HepG2 (cell line): ENCODE data around the gene LCN2. TPM values are rescaled to one million over a fixed set of nuclear protein-coding genes. Genes with fewer than 3 reads are reported as not detected.

Experiments used
- ATAC-seq: fragments of 200-7000 bp; cut with Tn5 transposase; 3 replicates; pipeline ENCODE4 v1.9.1; 2020; ENCODE audit warnings: mild to moderate bottlenecking, moderate library complexity
- BruUV-seq: library from RNA; stranded (reverse); fragments of 400-500 nt; replicated peaks from 2 replicates; lab custom pipeline; 2021; lab: Mats Ljungman, UMichigan
- CTCF ChIA-PET: fragments of 300-600 bp; formaldehyde crosslinking; extraction: SDS; loops from one replicate; lab custom pipeline; 2021; ENCODE audit warnings: low total read pairs, inconsistent platforms, low intra/inter-chr PET ratio; lab: Yijun Ruan, JAX
- POLR2A ChIA-PET: fragments of 350-600 bp; sonication (Branson Sonifier 250); formaldehyde crosslinking; loops from one replicate; lab custom pipeline; 2020; ENCODE audit warnings: antibody characterized with exemption, inconsistent platforms; lab: Yijun Ruan, JAX
- DNase-seq: peaks from one replicate; pipeline ENCODE4 v3.0.0-alpha.2; 2015; ENCODE audit warnings: low spot score
- FAIRE-seq: peaks from 3 replicates; lab custom pipeline; 2011; peaks lifted over from hg19 to GRCh38; lab: Jason Lieb, UNC
- H2AFZ ChIP-seq: one replicate; pipeline ENCODE4 v1.6.1; 2011; ENCODE audit warnings: low read length, inconsistent platforms
- H3K27ac ChIP-seq: fragments of 300-600 bp; 3 replicates; pipeline ENCODE4 v1.8.0; 2011; ENCODE audit warnings: mixed run types, mild to moderate bottlenecking, mixed read lengths, low read length, inconsistent platforms; ENCODE audit not compliant: insufficient read depth; ENCODE audit errors: extremely low read length
- H3K27me3 ChIP-seq, 2 experiments: fragments of 200-600 bp in 1 of 2; 2 replicates in 1 of 2; 3 replicates in 1 of 2; pipeline versions ENCODE4 v1.6.0 to v1.8.0; 2011; ENCODE audit warnings: low read length in 2 of 2, mild to moderate bottlenecking in 2 of 2, moderate library complexity in 2 of 2, inconsistent platforms in 1 of 2; ENCODE audit not compliant: insufficient read depth in 2 of 2, control insufficient read depth in 1 of 2
- H3K36me3 ChIP-seq, 2 experiments: fragments of 200-600 bp in 1 of 2; replicated peaks in 1 of 2; 2 replicates in 1 of 2; 3 replicates in 1 of 2; pipeline versions ENCODE4 v1.5.1 to v1.8.0; 2011; ENCODE audit warnings: low read length in 2 of 2, inconsistent platforms in 1 of 2; ENCODE audit not compliant: insufficient read depth in 2 of 2, control insufficient read depth in 1 of 2
- H3K4me1 ChIP-seq: 2 replicates; pipeline ENCODE4 v1.5.1; 2012; ENCODE audit warnings: low read length, inconsistent platforms; ENCODE audit not compliant: insufficient read depth
- H3K4me2 ChIP-seq: 2 replicates; pipeline ENCODE4 v1.6.0; 2011; ENCODE audit warnings: low read depth, low read length, inconsistent platforms
- H3K4me3 ChIP-seq, 3 experiments: fragments of 200-600 bp in 1 of 3; sonication (generic), shearing (Covaris generic) in 1 of 3; replicated peaks in 1 of 3; 2 replicates each; pipeline ENCODE4 v1.5.1; 2011 to 2016; ENCODE audit warnings: low read length in 3 of 3, inconsistent platforms in 2 of 3, low read depth in 2 of 3, mild to moderate bottlenecking in 2 of 3, control low read depth in 1 of 3, mixed read lengths in 1 of 3; ENCODE audit not compliant: insufficient read depth in 1 of 3
- H3K79me2 ChIP-seq: one replicate; pipeline ENCODE4 v1.6.1; 2011; ENCODE audit warnings: low read length, inconsistent platforms; ENCODE audit not compliant: insufficient read depth
- H3K9ac ChIP-seq: 2 replicates; pipeline ENCODE4 v1.6.0; 2011; ENCODE audit warnings: mild to moderate bottlenecking, low read depth, low read length, inconsistent platforms; ENCODE audit not compliant: insufficient read depth
- H3K9me3 ChIP-seq: 2 replicates; pipeline ENCODE4 v1.5.1; 2012; ENCODE audit warnings: mild to moderate bottlenecking, low read length
- H4K20me1 ChIP-seq: 2 replicates; pipeline ENCODE4 v1.6.0; 2011; ENCODE audit warnings: inconsistent platforms, mild to moderate bottlenecking, low read length, moderate library complexity; ENCODE audit not compliant: insufficient read depth
- DR1 ChIP-seq: sonication (generic); formaldehyde crosslinking; IDR thresholded peaks from 2 replicates; pipeline ENCODE4 v1.8.0; 2021; ENCODE audit warnings: mild to moderate bottlenecking, missing genetic modification reagents, inconsistent platforms
- GABPA ChIP-seq, 2 experiments: IDR thresholded peaks; 2 replicates each; pipeline ENCODE4 v1.6.1; 2011 to 2016; ENCODE audit warnings: low read depth in 2 of 2, low read length in 1 of 2, missing biosample characterization in 1 of 2, missing genetic modification characterization in 1 of 2
- MYC ChIP-seq: sonication (generic); formaldehyde crosslinking; IDR thresholded peaks from 2 replicates; pipeline ENCODE4 v1.9.0; 2021; ENCODE audit warnings: missing genetic modification reagents, borderline replicate concordance
- PATZ1 ChIP-seq: sonication (generic); formaldehyde crosslinking; IDR thresholded peaks from 2 replicates; pipeline ENCODE4 v1.4.0; 2020; ENCODE audit warnings: missing genetic modification reagents
- SAP130 ChIP-seq: IDR thresholded peaks from 2 replicates; pipeline ENCODE4 v1.6.1; 2016; ENCODE audit warnings: low read depth
- SNAPC2 ChIP-seq: sonication (generic); formaldehyde crosslinking; IDR thresholded peaks from 2 replicates; pipeline ENCODE4 v1.8.1; 2022; ENCODE audit warnings: mild to moderate bottlenecking, missing genetic modification reagents
- SP1 ChIP-seq, 2 experiments: fragments of 450-650 bp in 1 of 2; sonication (generic) in 1 of 2; formaldehyde crosslinking in 1 of 2; IDR thresholded peaks; 2 replicates each; pipeline versions ENCODE4 v1.4.0 to v1.6.1; 2016 to 2020; ENCODE audit warnings: missing genetic modification reagents in 1 of 2
- SRSF1 ChIP-seq: fragments of 200-400 bp; formaldehyde crosslinking; optimal IDR thresholded peaks from 2 replicates; pipeline ENCODE3; 2017; ENCODE audit warnings: mild to moderate bottlenecking, low read depth, low read length, moderate library complexity
- TBX2 ChIP-seq: sonication (generic); formaldehyde crosslinking; IDR thresholded peaks from 2 replicates; pipeline ENCODE4 v1.5.0; 2020; ENCODE audit warnings: missing genetic modification reagents, mild to moderate bottlenecking, borderline replicate concordance
- ZBTB21 ChIP-seq: sonication (generic); formaldehyde crosslinking; IDR thresholded peaks from 2 replicates; pipeline ENCODE4 v1.4.0; 2020; ENCODE audit warnings: missing genetic modification reagents
- ZFP62 ChIP-seq: sonication (generic); formaldehyde crosslinking; IDR thresholded peaks from 2 replicates; pipeline ENCODE4 v1.4.0; 2020; ENCODE audit warnings: missing genetic modification reagents
- ZMYM3 ChIP-seq: sonication (generic); formaldehyde crosslinking; IDR thresholded peaks from 2 replicates; pipeline ENCODE4 v1.5.1; 2020; ENCODE audit warnings: mild to moderate bottlenecking, missing genetic modification reagents
- ZNF224 ChIP-seq: sonication (generic); formaldehyde crosslinking; IDR thresholded peaks from 2 replicates; pipeline ENCODE4 v1.5.0; 2020; ENCODE audit warnings: mild to moderate bottlenecking, missing genetic modification reagents
- ZNF44 ChIP-seq: sonication (generic); formaldehyde crosslinking; IDR thresholded peaks from 2 replicates; pipeline ENCODE4 v1.5.1; 2020; ENCODE audit warnings: mild to moderate bottlenecking, missing genetic modification reagents
- WGBS: methylation state at CpG from one replicate; pipeline ENCODE4 v1.1.6; 2017; ENCODE audit warnings: low lambda C conversion rate; 5-methylcytosine and 5-hydroxymethylcytosine counted together
- in situ Hi-C: cut with HindIII; loops from 2 replicates; pipeline ENCODE4 v1.10.0; 2017; ENCODE audit warnings: low pct_unique_long_range_greater_than_20kb; ENCODE audit not compliant: extremely low pct_ligation_motif_present
- intact Hi-C: fragments of 100-400 bp; cut with micrococcal nuclease; formaldehyde crosslinking; loops from one replicate; pipeline ENCODE4 v1.10.0; 2022; ENCODE audit not compliant: unreplicated experiment
- polyA plus RNA-seq, 8 experiments: library from polyadenylated mRNA; depleted of rRNA in 3 of 8; stranded (reverse) in 7 of 8; unstranded in 1 of 8; fragments of >200 nt; fragmentation: Illumina TruSeq in 4 of 8; extraction: Trizol in 4 of 8; gene quantifications; 2 replicates each; pipeline versions ENCODE4 v1.2.1 to v1.2.3, GENCODE V29; 2011 to 2016; ENCODE audit warnings: low read depth in 4 of 8, missing spikeins in 1 of 8, mixed read lengths in 1 of 8; ENCODE audit not compliant: insufficient read depth in 1 of 8
- total RNA-seq, 5 experiments: library from RNA; depleted of rRNA; stranded (reverse); fragments of >200 nt; fragmentation: Illumina TruSeq; extraction: Trizol; gene quantifications; 2 replicates each; pipeline ENCODE4 v1.2.3, GENCODE V29; 2016; ENCODE audit warnings: low read depth in 1 of 5
- TF ChIP-seq, protein P1 (sequence below): sonication (generic); formaldehyde crosslinking; IDR thresholded peaks from 2 replicates; pipeline ENCODE4 v1.5.1; 2020; ENCODE audit warnings: missing genetic modification reagents, mild to moderate bottlenecking, borderline replicate concordance
- TF ChIP-seq, protein P2 (sequence below): sonication (generic); formaldehyde crosslinking; IDR thresholded peaks from 2 replicates; pipeline ENCODE4 v1.5.1; 2020; ENCODE audit warnings: missing genetic modification reagents, mild to moderate bottlenecking, borderline replicate concordance
- TF ChIP-seq, protein P3 (sequence below): fragments of 450-650 bp; IDR thresholded peaks from 2 replicates; pipeline ENCODE4 v1.6.1; 2017; ENCODE audit warnings: mild to moderate bottlenecking

LCN2 gene
- total and polyA plus RNA-seq, 2 of the 13 experiments (the other 11 are each of a cell fraction or from before 2014, with no cell fraction given): 0.38 to 1.4 TPM

DNA sequence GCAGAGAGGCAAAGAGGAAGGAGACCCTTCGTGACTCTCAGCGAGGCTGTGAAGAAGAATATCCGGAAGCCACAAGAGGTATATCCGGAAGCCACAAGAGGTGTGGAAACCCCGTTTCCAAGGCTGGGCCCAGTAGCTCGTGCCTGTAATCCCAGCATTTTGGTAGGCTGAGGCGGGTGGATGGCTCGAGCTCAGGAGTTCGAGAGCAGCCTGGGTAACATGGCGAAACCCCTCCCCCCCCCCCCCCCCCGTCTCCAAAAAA, 10.2 kb downstream of the LCN2 start:
- in situ Hi-C loops: no loop called here
- Histone ChIP-seq H3K9me3 (no peaks in the 10 kb centered on the region), H3K9ac (peak overlapping the region; percentile 75), H3K4me2 (peak overlapping the region; percentile 95), H3K4me1 (peaks cover 16% of the 10 kb centered on the region), H3K27me3 (0 out of 5 replicates have a peak, but pooled peaks cover 0 to 3% of the 10 kb centered on the region in 2 experiments), H3K27ac (peak overlapping the region; percentile 71), H2AFZ (peak overlapping the region; percentile 36), H3K4me3 (peak overlapping the region; percentile 47 to 72 (median 62)), H3K79me2 (no peaks in the 10 kb centered on the region), H3K36me3 (peaks cover 4 to 17% of the 10 kb centered on the region in 2 experiments; a peak in 4 of 5 replicates), H4K20me1 (no peaks in the 10 kb centered on the region)
- intact Hi-C loops: no loop called here
- peak; percentile 58 for FAIRE-seq
- CTCF ChIA-PET: no interaction called here
- ATAC-seq: peak; percentile 54
- POLR2A ChIA-PET: interaction anchor here (0.6 to 2.8 kb wide), 18 partner anchors 9 to 614 kb away, joined by 3 to 36 read pairs (median 6); partner anchors contain the start of genes GOLGA2, LCN2 and SWI5
- BruUV-seq: TSS peak; percentile 94
- 7% methylated on average over 4 of the region's 11 CpGs for WGBS
- DNase-seq: peak; percentile 43
- TF ChIP-seq ZFP62: no peak
- TF ChIP-seq PATZ1: no peak
- TF ChIP-seq SAP130: peak; percentile 41
- TF ChIP-seq MYC: peak; percentile 1; the same call in 1 of the 2 replicates
- TF ChIP-seq, protein P1, sequence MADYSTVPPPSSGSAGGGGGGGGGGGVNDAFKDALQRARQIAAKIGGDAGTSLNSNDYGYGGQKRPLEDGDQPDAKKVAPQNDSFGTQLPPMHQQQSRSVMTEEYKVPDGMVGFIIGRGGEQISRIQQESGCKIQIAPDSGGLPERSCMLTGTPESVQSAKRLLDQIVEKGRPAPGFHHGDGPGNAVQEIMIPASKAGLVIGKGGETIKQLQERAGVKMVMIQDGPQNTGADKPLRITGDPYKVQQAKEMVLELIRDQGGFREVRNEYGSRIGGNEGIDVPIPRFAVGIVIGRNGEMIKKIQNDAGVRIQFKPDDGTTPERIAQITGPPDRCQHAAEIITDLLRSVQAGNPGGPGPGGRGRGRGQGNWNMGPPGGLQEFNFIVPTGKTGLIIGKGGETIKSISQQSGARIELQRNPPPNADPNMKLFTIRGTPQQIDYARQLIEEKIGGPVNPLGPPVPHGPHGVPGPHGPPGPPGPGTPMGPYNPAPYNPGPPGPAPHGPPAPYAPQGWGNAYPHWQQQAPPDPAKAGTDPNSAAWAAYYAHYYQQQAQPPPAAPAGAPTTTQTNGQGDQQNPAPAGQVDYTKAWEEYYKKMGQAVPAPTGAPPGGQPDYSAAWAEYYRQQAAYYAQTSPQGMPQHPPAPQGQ: no peak
- 0 out of 2 replicates have a peak, but pooled peaks have one; percentile 8 for TF ChIP-seq SNAPC2 (CRISPR knock-in tag)
- TF ChIP-seq SP1 (IDR thresholded peaks at IDR 0.05): no peak
- TF ChIP-seq SP1 (CRISPR knock-in tag; IDR thresholded peaks at IDR 0.05): no peak
- peak; percentile 62 for TF ChIP-seq SRSF1
- TF ChIP-seq GABPA (IDR thresholded peaks at IDR 0.05; ENCODE audit: low read depth, low read length): peak; percentile 48
- TF ChIP-seq GABPA (CRISPR knock-in tag; IDR thresholded peaks at IDR 0.05; ENCODE audit: low read depth): peak; percentile 82
- TF ChIP-seq, protein P2, sequence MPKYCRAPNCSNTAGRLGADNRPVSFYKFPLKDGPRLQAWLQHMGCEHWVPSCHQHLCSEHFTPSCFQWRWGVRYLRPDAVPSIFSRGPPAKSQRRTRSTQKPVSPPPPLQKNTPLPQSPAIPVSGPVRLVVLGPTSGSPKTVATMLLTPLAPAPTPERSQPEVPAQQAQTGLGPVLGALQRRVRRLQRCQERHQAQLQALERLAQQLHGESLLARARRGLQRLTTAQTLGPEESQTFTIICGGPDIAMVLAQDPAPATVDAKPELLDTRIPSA: no peak
- TF ChIP-seq ZNF44: no peak
- peak; percentile 46; the same call in 1 of the 2 replicates for TF ChIP-seq TBX2 (CRISPR knock-in tag)
- no peak for TF ChIP-seq DR1 (CRISPR knock-in tag)
- TF ChIP-seq ZMYM3 (CRISPR knock-in tag): no peak
- no peak for TF ChIP-seq ZNF224 (CRISPR knock-in tag)
- TF ChIP-seq, protein P3, sequence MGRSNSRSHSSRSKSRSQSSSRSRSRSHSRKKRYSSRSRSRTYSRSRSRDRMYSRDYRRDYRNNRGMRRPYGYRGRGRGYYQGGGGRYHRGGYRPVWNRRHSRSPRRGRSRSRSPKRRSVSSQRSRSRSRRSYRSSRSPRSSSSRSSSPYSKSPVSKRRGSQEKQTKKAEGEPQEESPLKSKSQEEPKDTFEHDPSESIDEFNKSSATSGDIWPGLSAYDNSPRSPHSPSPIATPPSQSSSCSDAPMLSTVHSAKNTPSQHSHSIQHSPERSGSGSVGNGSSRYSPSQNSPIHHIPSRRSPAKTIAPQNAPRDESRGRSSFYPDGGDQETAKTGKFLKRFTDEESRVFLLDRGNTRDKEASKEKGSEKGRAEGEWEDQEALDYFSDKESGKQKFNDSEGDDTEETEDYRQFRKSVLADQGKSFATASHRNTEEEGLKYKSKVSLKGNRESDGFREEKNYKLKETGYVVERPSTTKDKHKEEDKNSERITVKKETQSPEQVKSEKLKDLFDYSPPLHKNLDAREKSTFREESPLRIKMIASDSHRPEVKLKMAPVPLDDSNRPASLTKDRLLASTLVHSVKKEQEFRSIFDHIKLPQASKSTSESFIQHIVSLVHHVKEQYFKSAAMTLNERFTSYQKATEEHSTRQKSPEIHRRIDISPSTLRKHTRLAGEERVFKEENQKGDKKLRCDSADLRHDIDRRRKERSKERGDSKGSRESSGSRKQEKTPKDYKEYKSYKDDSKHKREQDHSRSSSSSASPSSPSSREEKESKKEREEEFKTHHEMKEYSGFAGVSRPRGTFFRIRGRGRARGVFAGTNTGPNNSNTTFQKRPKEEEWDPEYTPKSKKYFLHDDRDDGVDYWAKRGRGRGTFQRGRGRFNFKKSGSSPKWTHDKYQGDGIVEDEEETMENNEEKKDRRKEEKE: no peak
- TF ChIP-seq ZBTB21 (CRISPR knock-in tag): no peak
